Measurements from ENCODE around the gene MEPE.
"Not testable (repeated sequence)": the region's sequence is repeated elsewhere in the genome, so short reads cannot be mapped to it uniquely, and the experiment has no call there.

Gene MEPE

DNA sequence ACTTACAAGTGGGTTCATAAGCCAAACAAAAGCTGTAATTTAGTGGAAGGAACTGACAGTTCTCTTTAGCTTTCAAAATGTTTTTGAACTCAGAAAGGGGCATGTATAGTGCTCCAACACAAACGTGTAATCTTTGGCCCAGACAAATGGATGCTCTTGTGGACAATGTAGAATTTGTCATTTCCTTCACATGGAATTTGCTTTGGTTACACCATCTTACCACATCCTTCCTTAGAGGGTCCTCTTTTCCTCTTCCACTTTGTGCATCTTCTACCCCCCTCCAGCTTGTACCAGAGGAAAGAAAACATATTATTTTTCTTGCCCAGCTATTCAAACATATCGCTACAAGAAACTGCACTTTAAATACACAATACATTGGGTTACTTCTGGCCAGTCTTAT lies 42.4 kb downstream of the MEPE start:
- DNase-seq (ENCODE audit: low read depth): no peak
- H3K4me3 ChIP-seq (ENCODE audit: low read length): no peak overlapping the region
- TF ChIP-seq, protein P1, sequence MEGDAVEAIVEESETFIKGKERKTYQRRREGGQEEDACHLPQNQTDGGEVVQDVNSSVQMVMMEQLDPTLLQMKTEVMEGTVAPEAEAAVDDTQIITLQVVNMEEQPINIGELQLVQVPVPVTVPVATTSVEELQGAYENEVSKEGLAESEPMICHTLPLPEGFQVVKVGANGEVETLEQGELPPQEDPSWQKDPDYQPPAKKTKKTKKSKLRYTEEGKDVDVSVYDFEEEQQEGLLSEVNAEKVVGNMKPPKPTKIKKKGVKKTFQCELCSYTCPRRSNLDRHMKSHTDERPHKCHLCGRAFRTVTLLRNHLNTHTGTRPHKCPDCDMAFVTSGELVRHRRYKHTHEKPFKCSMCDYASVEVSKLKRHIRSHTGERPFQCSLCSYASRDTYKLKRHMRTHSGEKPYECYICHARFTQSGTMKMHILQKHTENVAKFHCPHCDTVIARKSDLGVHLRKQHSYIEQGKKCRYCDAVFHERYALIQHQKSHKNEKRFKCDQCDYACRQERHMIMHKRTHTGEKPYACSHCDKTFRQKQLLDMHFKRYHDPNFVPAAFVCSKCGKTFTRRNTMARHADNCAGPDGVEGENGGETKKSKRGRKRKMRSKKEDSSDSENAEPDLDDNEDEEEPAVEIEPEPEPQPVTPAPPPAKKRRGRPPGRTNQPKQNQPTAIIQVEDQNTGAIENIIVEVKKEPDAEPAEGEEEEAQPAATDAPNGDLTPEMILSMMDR (IDR thresholded peaks at IDR 0.05; ENCODE audit: insufficient read depth, low read depth, low read length, missing control alignments): no peak

DNA sequence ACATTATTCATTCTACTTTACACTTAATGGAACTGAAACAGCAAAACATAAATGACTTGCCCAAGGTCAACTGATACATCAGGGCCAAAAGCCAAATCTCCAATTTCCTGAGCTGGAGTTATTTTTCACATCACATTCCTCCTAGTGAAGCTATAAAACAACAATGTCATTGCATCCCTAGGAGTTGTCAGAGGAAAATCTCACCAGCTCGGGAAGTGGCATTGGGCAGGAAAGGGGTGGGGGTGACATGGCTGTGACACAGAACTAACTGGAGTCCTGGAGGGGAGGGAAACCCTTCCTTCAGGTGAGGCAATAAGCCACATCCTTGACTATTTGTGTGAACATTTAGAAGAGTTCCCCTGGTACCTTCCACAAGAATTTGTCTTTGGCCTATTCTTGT lies 47.3 kb downstream of the MEPE start:
- DNase-seq (ENCODE audit: low read depth): no peak
- H3K4me3 ChIP-seq (ENCODE audit: low read length): no peak overlapping the region
- TF ChIP-seq, protein P1 (IDR thresholded peaks at IDR 0.05; ENCODE audit: insufficient read depth, low read depth, low read length, missing control alignments): no peak

- no peak for DNase-seq (ENCODE audit: low read depth)
- no peak overlapping the region for H3K4me3 ChIP-seq (ENCODE audit: low read length)
- TF ChIP-seq, protein P1 (IDR thresholded peaks at IDR 0.05; ENCODE audit: insufficient read depth, low read depth, low read length, missing control alignments): no peak
Measured at GRCh38 chr4:87881115-87881514, 48.3 kb downstream of the MEPE start.

DNA sequence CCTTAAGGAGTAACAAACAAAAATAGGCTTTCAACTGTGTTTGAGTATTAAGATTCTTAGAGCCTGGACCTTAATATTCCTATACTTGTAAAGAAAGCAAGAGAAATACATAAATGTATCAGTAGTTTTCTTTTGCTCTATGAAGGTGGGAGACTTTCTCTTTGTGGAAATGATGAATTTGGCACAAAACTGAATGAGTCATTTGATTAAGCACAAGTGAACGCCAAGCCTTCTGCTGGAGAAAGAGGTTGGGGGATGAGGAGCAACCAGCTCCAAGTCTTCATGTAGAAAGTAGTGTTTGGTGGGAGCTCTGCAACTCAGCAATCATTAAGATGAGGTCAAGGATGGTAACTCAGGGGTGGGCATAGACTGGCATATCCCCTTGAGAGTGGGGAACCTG lies 49.6 kb downstream of the MEPE start:
- no peak overlapping the region for H3K4me3 ChIP-seq (ENCODE audit: low read length)
- TF ChIP-seq, protein P1 (IDR thresholded peaks at IDR 0.05; ENCODE audit: insufficient read depth, low read depth, low read length, missing control alignments): no peak
- DNase-seq (ENCODE audit: low read depth): no peak

- TF ChIP-seq, protein P1 (IDR thresholded peaks at IDR 0.05; ENCODE audit: insufficient read depth, low read depth, low read length, missing control alignments): no peak
- no peak for DNase-seq (ENCODE audit: low read depth)
- H3K4me3 ChIP-seq (ENCODE audit: low read length): no peak overlapping the region
Measured at GRCh38 chr4:87882861-87883260, 50.1 kb downstream of the MEPE start.

DNA sequence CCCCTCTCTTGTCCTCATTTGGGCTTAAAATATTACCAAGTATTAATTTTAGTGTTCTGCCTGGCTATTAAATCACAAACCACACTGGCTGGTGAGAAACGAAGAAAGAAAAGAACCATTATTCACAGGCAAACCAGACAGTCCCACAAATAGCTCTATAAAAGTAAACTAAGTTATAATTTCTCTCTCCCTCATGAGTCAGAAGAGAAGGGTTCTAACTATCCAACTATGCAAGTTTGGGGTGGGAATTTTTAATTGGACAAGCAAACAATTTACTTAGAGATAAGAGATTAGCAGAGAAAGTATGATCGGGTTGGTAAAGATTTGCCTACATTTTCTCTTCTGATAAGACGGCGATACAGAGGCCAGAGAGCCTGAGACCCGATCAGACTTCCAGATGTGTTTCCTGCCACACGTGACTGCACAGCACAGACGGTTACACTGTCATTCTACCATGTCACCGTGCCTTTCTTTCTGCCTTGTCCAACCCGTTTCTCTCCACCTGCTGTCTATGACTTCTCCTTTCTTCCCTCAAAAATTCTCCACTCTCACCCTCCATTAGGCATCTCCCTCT lies 52.3 kb downstream of the MEPE start:
- TF ChIP-seq, protein P1 (IDR thresholded peaks at IDR 0.05; ENCODE audit: insufficient read depth, low read depth, low read length, missing control alignments): no peak
- no peak overlapping the region for H3K4me3 ChIP-seq (ENCODE audit: low read length)
- no peak for DNase-seq (ENCODE audit: low read depth)

DNA sequence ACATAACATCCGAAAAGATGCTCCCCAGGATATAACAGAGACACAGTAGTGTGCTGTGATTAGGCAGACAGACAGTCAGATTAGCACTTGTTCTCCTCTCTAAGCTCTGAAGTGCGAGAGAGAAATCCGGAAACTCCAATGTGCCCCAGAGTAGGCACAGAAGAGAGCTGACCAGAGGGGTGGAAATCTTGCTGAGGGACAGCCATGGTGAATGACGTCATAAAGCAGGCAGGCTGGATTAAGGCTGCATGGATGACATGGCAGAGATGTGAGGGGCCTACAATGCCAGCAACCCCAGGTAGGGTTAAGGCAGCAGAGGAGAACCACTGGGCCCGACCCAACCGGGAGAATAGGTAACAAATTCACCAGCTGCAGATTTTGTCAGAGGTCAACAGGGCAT lies 53.3 kb downstream of the MEPE start:
- DNase-seq (ENCODE audit: low read depth): no peak
- H3K4me3 ChIP-seq (ENCODE audit: low read length): no peak overlapping the region
- TF ChIP-seq, protein P1 (IDR thresholded peaks at IDR 0.05; ENCODE audit: insufficient read depth, low read depth, low read length, missing control alignments): no peak

GRCh38 chr4:87890753-87891152 lies 58.0 kb downstream of the MEPE start:
- not testable (repeated sequence) for DNase-seq (ENCODE audit: low read depth); H3K4me3 ChIP-seq (ENCODE audit: low read length)

Measured in epithelial cell of esophagus (primary cell).